Right lobe of liver (tissue), 4 donors: ENCODE data around the gene NTN4.

Source experiments
- POLR2A ChIP-seq: fragments of 450-650 bp; IDR thresholded peaks from one replicate; pipeline ENCODE4 v1.6.1; 2017; ENCODE audit warnings: antibody characterized with exemption, mild to moderate bottlenecking
- TF ChIP-seq, protein P1 (sequence below), 4 donors: fragments of 200-600 bp in 3 of 4; fragments of 450-650 bp in 1 of 4; IDR thresholded peaks; one replicate each; pipeline versions ENCODE4 v1.5.1 to v1.8.0; 2016 to 2022; ENCODE audit warnings: antibody characterized with exemption in 4 of 4, mild to moderate bottlenecking in 2 of 4
- donor health status: DM: no; HTN: no; CAD: no.
- donor health status: DM: no; HTN: no; CAD: no.
- donor health status: DM: no; HTN: yes; CAD: no.

DNA sequence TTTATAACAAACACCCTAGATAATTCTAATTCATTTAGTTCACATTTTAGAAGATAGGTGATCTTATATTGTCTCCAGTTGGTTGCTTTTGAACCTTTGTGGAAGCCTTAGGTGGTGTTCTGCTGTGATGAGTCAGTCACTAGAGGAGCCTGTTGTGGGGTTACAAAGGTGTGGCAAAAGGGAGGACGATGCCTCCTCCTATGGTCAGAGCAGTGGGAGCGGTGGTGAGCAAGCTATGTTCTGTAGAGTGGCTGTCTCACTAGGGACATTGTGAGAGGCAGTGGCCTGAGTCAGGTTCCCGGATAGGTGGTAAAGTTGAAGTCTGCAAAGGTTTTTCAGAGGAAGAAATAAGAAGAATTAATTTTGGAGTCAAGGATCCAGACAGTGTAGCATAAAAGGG is 167.7 kb downstream of the NTN4 start:
- TF ChIP-seq POLR2A = no peak
- TF ChIP-seq, protein P1, sequence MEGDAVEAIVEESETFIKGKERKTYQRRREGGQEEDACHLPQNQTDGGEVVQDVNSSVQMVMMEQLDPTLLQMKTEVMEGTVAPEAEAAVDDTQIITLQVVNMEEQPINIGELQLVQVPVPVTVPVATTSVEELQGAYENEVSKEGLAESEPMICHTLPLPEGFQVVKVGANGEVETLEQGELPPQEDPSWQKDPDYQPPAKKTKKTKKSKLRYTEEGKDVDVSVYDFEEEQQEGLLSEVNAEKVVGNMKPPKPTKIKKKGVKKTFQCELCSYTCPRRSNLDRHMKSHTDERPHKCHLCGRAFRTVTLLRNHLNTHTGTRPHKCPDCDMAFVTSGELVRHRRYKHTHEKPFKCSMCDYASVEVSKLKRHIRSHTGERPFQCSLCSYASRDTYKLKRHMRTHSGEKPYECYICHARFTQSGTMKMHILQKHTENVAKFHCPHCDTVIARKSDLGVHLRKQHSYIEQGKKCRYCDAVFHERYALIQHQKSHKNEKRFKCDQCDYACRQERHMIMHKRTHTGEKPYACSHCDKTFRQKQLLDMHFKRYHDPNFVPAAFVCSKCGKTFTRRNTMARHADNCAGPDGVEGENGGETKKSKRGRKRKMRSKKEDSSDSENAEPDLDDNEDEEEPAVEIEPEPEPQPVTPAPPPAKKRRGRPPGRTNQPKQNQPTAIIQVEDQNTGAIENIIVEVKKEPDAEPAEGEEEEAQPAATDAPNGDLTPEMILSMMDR (IDR thresholded peaks at IDR 0.05) = no peak
